K562 (cell line): ENCODE results near the gene BIK. TPM values are rescaled to one million over a fixed set of nuclear protein-coding genes. Genes with fewer than 3 reads are reported as not detected.
A peak's percentile ranks its signal among the peaks of the same experiment; 100 is the strongest.

Experiments used
- ATAC-seq: fragments of 200-7000 bp; cut with Tn5 transposase; 3 replicates; pipeline ENCODE4 v1.9.1; 2020; ENCODE audit warnings: moderate library complexity
- BruUV-seq: library from RNA; stranded (reverse); fragments of 400-500 nt; replicated peaks from 2 replicates; lab custom pipeline; 2021; lab: Mats Ljungman, UMichigan
- CTCF ChIA-PET: fragments of 300-600 bp; formaldehyde crosslinking; extraction: SDS; loops from one replicate; lab custom pipeline; 2021; ENCODE audit warnings: low intra/inter-chr PET ratio; lab: Yijun Ruan, JAX
- POLR2A ChIA-PET: fragments of 300-600, 350-650 bp; sonication (Branson Sonifier 250); formaldehyde crosslinking; extraction: SDS; loops from one replicate; lab custom pipeline; 2021; ENCODE audit warnings: antibody characterized with exemption, inconsistent platforms; lab: Yijun Ruan, JAX
- DNase-seq, 4 experiments: peaks; one replicate each; pipeline versions ENCODE4 v3.0.0 to v3.0.0-alpha.2; 2011 to 2018; ENCODE audit warnings: low spot score in 3 of 4, mixed read lengths in 3 of 4; ENCODE audit errors: extremely low read depth in 1 of 4
- FAIRE-seq: peaks from 2 replicates; lab custom pipeline; 2011; peaks lifted over from hg19 to GRCh38; lab: Jason Lieb, UNC
- H2AFZ ChIP-seq: 2 replicates; pipeline ENCODE4 v1.6.0; 2011; ENCODE audit warnings: low read depth, low read length, control low read depth, inconsistent platforms
- H3K27ac ChIP-seq: fragments of 200-600 bp; 3 replicates; pipeline ENCODE4 v1.8.0; 2011; ENCODE audit warnings: low read depth, mild to moderate bottlenecking, control low read depth, inconsistent platforms, low read length, moderate library complexity, mixed read lengths; ENCODE audit errors: extremely low read depth
- H3K27me3 ChIP-seq, 2 experiments: fragments of 300-600 bp in 1 of 2; 2 replicates in 1 of 2; 3 replicates in 1 of 2; pipeline versions ENCODE4 v1.6.0 to v1.8.0; 2011; ENCODE audit warnings: inconsistent platforms in 2 of 2, low read length in 2 of 2, mild to moderate bottlenecking in 1 of 2, mixed read lengths in 1 of 2, moderate library complexity in 1 of 2; ENCODE audit not compliant: control insufficient read depth in 2 of 2, insufficient read depth in 2 of 2
- H3K36me3 ChIP-seq: fragments of 300-600 bp; 3 replicates; pipeline ENCODE4 v1.8.0; 2011; ENCODE audit warnings: mild to moderate bottlenecking, low read length, inconsistent platforms; ENCODE audit not compliant: control insufficient read depth, insufficient read depth
- H3K4me1 ChIP-seq, 2 experiments: fragments of 200-600 bp in 1 of 2; replicated peaks in 1 of 2; 2 replicates in 1 of 2; 3 replicates in 1 of 2; pipeline versions ENCODE4 v1.5.1 to v1.8.0; 2011; ENCODE audit warnings: inconsistent platforms in 2 of 2, low read length in 2 of 2, mild to moderate bottlenecking in 1 of 2, mixed read lengths in 1 of 2, moderate library complexity in 1 of 2; ENCODE audit not compliant: control insufficient read depth in 2 of 2, insufficient read depth in 2 of 2
- H3K4me2 ChIP-seq: 2 replicates; pipeline ENCODE4 v1.6.1; 2011; ENCODE audit warnings: low read length, control low read depth, inconsistent platforms, mixed read lengths; ENCODE audit not compliant: insufficient read depth
- H3K4me3 ChIP-seq: fragments of 200-600 bp; sonication (generic), shearing (Covaris generic); 2 replicates; pipeline ENCODE4 v1.5.1; 2016; ENCODE audit warnings: control low read depth, inconsistent platforms
- H3K79me2 ChIP-seq: fragments of 200-600 bp; 3 replicates; pipeline ENCODE4 v1.8.0; 2011; ENCODE audit warnings: low read length, inconsistent platforms; ENCODE audit not compliant: control insufficient read depth, insufficient read depth
- H3K9ac ChIP-seq, 2 experiments: 2 replicates each; pipeline versions ENCODE4 v1.6.0 to v1.6.1; 2011; ENCODE audit warnings: low read depth in 2 of 2, low read length in 2 of 2, control low read depth in 1 of 2, inconsistent platforms in 1 of 2, mild to moderate bottlenecking in 1 of 2, mixed read lengths in 1 of 2; ENCODE audit not compliant: insufficient read depth in 1 of 2
- H3K9me1 ChIP-seq: one replicate; pipeline ENCODE4 v1.6.0; 2011; ENCODE audit warnings: inconsistent platforms, mild to moderate bottlenecking, low read length, moderate library complexity; ENCODE audit not compliant: control insufficient read depth, insufficient read depth
- H3K9me3 ChIP-seq: replicated peaks from 2 replicates; pipeline ENCODE4 v1.5.1; 2011; ENCODE audit warnings: low read depth, low read length, inconsistent platforms; ENCODE audit not compliant: control insufficient read depth, insufficient read depth
- H4K20me1 ChIP-seq: replicated peaks from 2 replicates; pipeline ENCODE4 v1.6.1; 2011; ENCODE audit warnings: low read length, inconsistent platforms, mixed read lengths; ENCODE audit not compliant: control insufficient read depth, insufficient read depth
- ETV5 ChIP-seq: sonication (generic); formaldehyde crosslinking; IDR thresholded peaks from 2 replicates; pipeline ENCODE4 v1.4.0; 2020; ENCODE audit warnings: low read depth, mild to moderate bottlenecking, missing genetic modification reagents
- SMARCA5 ChIP-seq: fragments of 450-650 bp; IDR thresholded peaks from 2 replicates; pipeline ENCODE4 v1.6.1; 2016
- SPI1 ChIP-seq: IDR thresholded peaks from 2 replicates; pipeline ENCODE4 v1.6.1; 2011; ENCODE audit warnings: low read depth, low read length, control low read depth, borderline replicate concordance
- VEZF1 ChIP-seq: fragments of 200-800 bp; sonication (Bioruptor generic); IDR thresholded peaks from 2 replicates; pipeline ENCODE4 v1.6.1; 2017; ENCODE audit warnings: missing genetic modification characterization, missing compliant biosample characterization
- ZNF655 ChIP-seq: fragments of 250-450 bp; sonication (Bioruptor Pico); IDR thresholded peaks from 2 replicates; pipeline ENCODE4 v1.5.0; 2021
- WGBS: fragments of 100-300 bp; shearing (Covaris generic); methylation state at CpG from one replicate; pipeline ENCODE4 v1.1.6; 2016; ENCODE audit warnings: low coverage, mixed read lengths; ENCODE audit not compliant: insufficient coverage; ENCODE audit errors: missing lambda C conversion rate; 5-methylcytosine and 5-hydroxymethylcytosine counted together
- in situ Hi-C: fragments of 300-500 bp; cut with MboI; formaldehyde crosslinking; loops from 4 replicates; pipeline ENCODE4 v1.15.0; 2018; ENCODE audit warnings: inconsistent platforms, mixed read lengths
- intact Hi-C: fragments of 100-400 bp; cut with micrococcal nuclease; formaldehyde crosslinking; loops from 2 replicates; pipeline ENCODE4 v1.14.2; 2022
- polyA plus RNA-seq, 8 experiments: library from polyadenylated mRNA; depleted of rRNA in 4 of 8; stranded (reverse) in 5 of 8; unstranded in 3 of 8; fragments of >200 nt; fragmentation: Nextera tagmentation in 2 of 8; fragmentation: Illumina TruSeq in 1 of 8; extraction: Ambion mirVana in 2 of 8; extraction: Trizol in 1 of 8; gene quantifications; 2 replicates each; pipeline versions ENCODE4 v1.2.1 to v1.2.3, GENCODE V29; 2011 to 2014; ENCODE audit warnings: inconsistent platforms in 1 of 8, missing spikeins in 1 of 8
- total RNA-seq, 7 experiments: library from RNA; depleted of rRNA in 6 of 7; stranded (reverse); fragments of >200 nt in 6 of 7; fragmentation: Illumina TruSeq in 2 of 7; extraction: Trizol in 2 of 7; gene quantifications; 2 replicates each; pipeline versions ENCODE4 v1.2.1 to v1.2.3, GENCODE V29; 2011 to 2021; ENCODE audit warnings: low replicate concordance in 1 of 7

Gene BIK
- total and polyA plus RNA-seq, 9 of the 15 experiments (the other 6 are each of a cell fraction or from before 2014, with no cell fraction given), result 0.08 to 0.23 (median 0.18) TPM; not detected in 4

- TF ChIP-seq ETV5 (CRISPR knock-in tag) (no peak), VEZF1 (CRISPR knock-in tag) (peak; percentile 55), ZNF655 (no peak)
These were observed 18.4 kb downstream of the BIK start (continued) for GRCh38 chr22:43128928-43129424.

GRCh38 chr22:43129426-43130425 is 19.2 kb downstream of the BIK start:
- H3K79me2 ChIP-seq, result no peaks in the 10 kb centered on the region
- CTCF ChIA-PET, result no interaction called here
- H4K20me1 ChIP-seq, result no peaks in the 10 kb centered on the region
- BruUV-seq, result no TSS peak
- no peaks in the 10 kb centered on the region for H3K9me1 ChIP-seq
- no peak overlapping the region for H3K4me2 ChIP-seq
- no peak overlapping the region for H3K4me3 ChIP-seq
- DNase-seq (no peak), ATAC-seq (no peak), FAIRE-seq (no peak)
- H3K27ac ChIP-seq, result no peak overlapping the region
- intact Hi-C loops, result no loop called here
- H3K9ac ChIP-seq, result peak overlapping the region in 1 of 2 experiments; percentile 71; a peak in 2 of 4 replicates
- no peak overlapping the region for H2AFZ ChIP-seq
- H3K27me3 ChIP-seq, result no peaks in the 10 kb centered on the region
- peaks cover 26% of the 10 kb centered on the region; the same call in 2 of the 3 replicates for H3K36me3 ChIP-seq
- WGBS, result 28% methylated on average over 9 of the region's 16 CpGs
- TF ChIP-seq SPI1 (0 out of 2 replicates have a peak, but pooled peaks have one; percentile 20), SMARCA5 (no peak)
- TF ChIP-seq, all 486 proteins: peak for 1
- in situ Hi-C loops, result no loop called here
- POLR2A ChIA-PET, result no interaction called here
- no peaks in the 10 kb centered on the region for H3K9me3 ChIP-seq
- peaks cover 8 to 37% of the 10 kb centered on the region in 2 experiments; a peak in 4 of 5 replicates for H3K4me1 ChIP-seq
